Vagina (tissue), 2 donors: ENCODE results near the gene GCHFR.

Source experiments
- CTCF ChIP-seq, 3 experiments: fragments of 450-650 bp in 2 of 3; fragments of 200-600 bp in 1 of 3; sonication (generic) in 1 of 3; IDR thresholded peaks; one replicate each; pipeline ENCODE4 v1.5.1; 2017 to 2019; ENCODE audit warnings: antibody characterized with exemption in 3 of 3, mild to moderate bottlenecking in 2 of 3, moderate library complexity in 2 of 3
- POLR2A ChIP-seq, 2 donors: fragments of 450-650 bp; IDR thresholded peaks; one replicate each; pipeline ENCODE4 v1.6.1; 2017; ENCODE audit warnings: antibody characterized with exemption in 2 of 2, mild to moderate bottlenecking in 2 of 2, moderate library complexity in 2 of 2

GRCh38 chr15:40754883-40755811, 8.7 kb upstream of the GCHFR start, which contains the start of gene RMDN3:
- no peak for TF ChIP-seq CTCF (IDR thresholded peaks at IDR 0.05)
- peak in 1 of 2 donors; percentile 45 for TF ChIP-seq POLR2A (IDR thresholded peaks at IDR 0.05)
